Uterus (tissue), 4 donors: Measurements from ENCODE around the gene EME2. TPM values are rescaled to one million over a fixed set of nuclear protein-coding genes. Genes with fewer than 3 reads are reported as not detected.

ENCODE experiments used
- DNase-seq, 2 donors: peaks; one replicate each; pipeline ENCODE4 v3.0.0-alpha.2; 2019 to 2020
- H3K27ac ChIP-seq, 2 donors: fragments of 200-600 bp; sonication (generic); 1 replicate in 1 of 2; 2 replicates in 1 of 2; pipeline ENCODE4 v1.5.1; 2016 to 2018
- H3K27me3 ChIP-seq, 2 donors: fragments of 200-600 bp; sonication (generic); one replicate each; pipeline ENCODE4 v1.5.1; 2018 to 2019; ENCODE audit warnings: control low read depth in 1 of 2
- H3K36me3 ChIP-seq, 2 donors: fragments of 200-600 bp; sonication (generic); one replicate each; pipeline ENCODE4 v1.5.1; 2019; ENCODE audit warnings: control low read depth in 1 of 2
- H3K4me1 ChIP-seq, 2 donors: fragments of 200-600 bp; sonication (generic); one replicate each; pipeline ENCODE4 v1.5.1; 2018 to 2019; ENCODE audit warnings: control low read depth in 1 of 2
- H3K4me3 ChIP-seq, 2 donors: fragments of 200-600 bp; sonication (generic); 1 replicate in 1 of 2; 2 replicates in 1 of 2; pipeline ENCODE4 v1.5.1; 2018 to 2019; ENCODE audit warnings: mild to moderate bottlenecking in 1 of 2
- H3K9me3 ChIP-seq, 2 donors: fragments of 200-600 bp; sonication (generic); one replicate each; pipeline ENCODE4 v1.5.1; 2019; ENCODE audit warnings: control low read depth in 1 of 2
- POLR2A ChIP-seq, 2 donors: fragments of 450-650 bp; IDR thresholded peaks; one replicate each; pipeline ENCODE4 v1.6.1; 2016; ENCODE audit warnings: antibody characterized with exemption in 2 of 2, mild to moderate bottlenecking in 1 of 2, moderate library complexity in 1 of 2
- intact Hi-C: fragments of 100-400 bp; cut with DNase I; formaldehyde crosslinking; loops from one replicate; pipeline ENCODE4 v1.15.1; 2023; ENCODE audit warnings: low total_unique reads
- total RNA-seq, 4 donors: library from RNA; depleted of rRNA in 3 of 4; stranded (reverse); fragments of >200 nt in 3 of 4; gene quantifications; one replicate each; pipeline versions ENCODE4 v1.1.0 to v1.2.4, GENCODE V29; 2014 to 2023
- TF ChIP-seq, protein P1 (sequence below), 4 experiments: fragments of 200-600 bp in 2 of 4; fragments of 450-650 bp in 2 of 4; sonication (generic) in 2 of 4; IDR thresholded peaks; one replicate each; pipeline ENCODE4 v1.5.1; 2016 to 2019; ENCODE audit warnings: antibody characterized with exemption in 4 of 4, mild to moderate bottlenecking in 2 of 4, moderate library complexity in 1 of 4
- donor health status: DM: yes; HTN: yes; CAD: no.

The EME2 gene
- total RNA-seq, 4 donors from 2014 or later: 2.6 to 28.2 (median 8.0) TPM

DNA sequence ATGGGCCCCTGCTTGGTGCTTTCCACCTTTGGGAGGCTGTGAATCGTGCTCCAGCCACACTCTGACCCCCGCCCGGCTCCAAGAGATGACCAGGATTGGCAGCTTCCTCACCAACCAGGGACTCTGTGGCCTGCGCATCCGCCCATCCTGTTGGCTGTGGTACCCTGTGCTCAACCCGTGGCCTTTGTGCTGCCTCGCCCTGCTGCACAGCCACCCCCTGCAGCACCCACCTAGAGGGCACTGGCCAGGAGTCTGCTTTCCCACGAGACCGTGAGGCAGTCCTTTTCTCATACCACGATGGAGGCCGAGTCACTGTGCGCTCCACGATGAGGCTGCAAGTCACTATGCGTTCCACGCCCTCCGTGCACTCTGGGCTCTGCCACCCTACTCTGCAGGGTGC, 20.7 kb upstream of the EME2 start:
- no peak for TF ChIP-seq POLR2A (IDR thresholded peaks at IDR 0.05)
- TF ChIP-seq, protein P1, sequence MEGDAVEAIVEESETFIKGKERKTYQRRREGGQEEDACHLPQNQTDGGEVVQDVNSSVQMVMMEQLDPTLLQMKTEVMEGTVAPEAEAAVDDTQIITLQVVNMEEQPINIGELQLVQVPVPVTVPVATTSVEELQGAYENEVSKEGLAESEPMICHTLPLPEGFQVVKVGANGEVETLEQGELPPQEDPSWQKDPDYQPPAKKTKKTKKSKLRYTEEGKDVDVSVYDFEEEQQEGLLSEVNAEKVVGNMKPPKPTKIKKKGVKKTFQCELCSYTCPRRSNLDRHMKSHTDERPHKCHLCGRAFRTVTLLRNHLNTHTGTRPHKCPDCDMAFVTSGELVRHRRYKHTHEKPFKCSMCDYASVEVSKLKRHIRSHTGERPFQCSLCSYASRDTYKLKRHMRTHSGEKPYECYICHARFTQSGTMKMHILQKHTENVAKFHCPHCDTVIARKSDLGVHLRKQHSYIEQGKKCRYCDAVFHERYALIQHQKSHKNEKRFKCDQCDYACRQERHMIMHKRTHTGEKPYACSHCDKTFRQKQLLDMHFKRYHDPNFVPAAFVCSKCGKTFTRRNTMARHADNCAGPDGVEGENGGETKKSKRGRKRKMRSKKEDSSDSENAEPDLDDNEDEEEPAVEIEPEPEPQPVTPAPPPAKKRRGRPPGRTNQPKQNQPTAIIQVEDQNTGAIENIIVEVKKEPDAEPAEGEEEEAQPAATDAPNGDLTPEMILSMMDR (IDR thresholded peaks at IDR 0.05): no peak
- Histone ChIP-seq H3K27me3 (no peaks in the 10 kb centered on the region), H3K9me3 (no peaks in the 10 kb centered on the region), H3K4me3 (no peak overlapping the region), H3K27ac (no peak overlapping the region), H3K36me3 (no peaks in the 10 kb centered on the region), H3K4me1 (no peaks in the 10 kb centered on the region)
- DNase-seq: no peak
- intact Hi-C loops: no loop called here

- Histone ChIP-seq H3K27ac (no peak overlapping the region), H3K27me3 (no peaks in the 10 kb centered on the region), H3K4me3 (no peak overlapping the region), H3K36me3 (no peaks in the 10 kb centered on the region), H3K9me3 (no peaks in the 10 kb centered on the region), H3K4me1 (no peaks in the 10 kb centered on the region)
- intact Hi-C loops: no loop called here
- TF ChIP-seq POLR2A (IDR thresholded peaks at IDR 0.05): no peak
- TF ChIP-seq, protein P1 (IDR thresholded peaks at IDR 0.05): no peak
- DNase-seq: no peak
Measured at GRCh38 chr16:1752853-1753252, 19.8 kb upstream of the EME2 start.

DNA sequence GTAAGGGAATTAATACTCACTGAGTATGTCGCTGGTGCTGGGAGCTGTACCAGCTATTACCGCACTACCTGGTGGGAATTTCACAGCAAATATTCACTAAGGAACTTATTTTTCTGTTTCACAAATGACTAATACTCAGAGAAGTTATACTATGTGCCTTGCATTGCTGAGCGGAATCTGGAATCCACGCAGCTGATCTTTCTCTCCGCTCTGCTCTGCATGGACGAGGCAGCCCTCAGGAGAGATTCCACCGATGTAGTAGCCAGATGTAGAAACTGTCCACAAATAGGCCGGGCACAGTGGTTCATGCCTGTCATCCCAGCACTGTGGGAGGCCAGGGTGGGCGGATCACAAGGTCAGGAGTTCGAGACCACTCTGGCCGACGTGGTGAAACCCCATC, 18.4 kb upstream of the EME2 start:
- no peaks in the 10 kb centered on the region for H3K36me3 ChIP-seq
- H3K27me3 ChIP-seq: no peaks in the 10 kb centered on the region
- no peaks in the 10 kb centered on the region for H3K4me1 ChIP-seq
- no peak overlapping the region for H3K4me3 ChIP-seq
- intact Hi-C loops: no loop called here
- TF ChIP-seq, protein P1 (IDR thresholded peaks at IDR 0.05): no peak
- TF ChIP-seq POLR2A (IDR thresholded peaks at IDR 0.05): no peak
- H3K9me3 ChIP-seq: no peaks in the 10 kb centered on the region
- H3K27ac ChIP-seq: no peak overlapping the region
- DNase-seq: no peak

GRCh38 chr16:1757714-1758461, 14.7 kb upstream of the EME2 start:
- Histone ChIP-seq H3K4me3 (no peak overlapping the region), H3K9me3 (no peaks in the 10 kb centered on the region), H3K4me1 (no peaks in the 10 kb centered on the region), H3K36me3 (no peaks in the 10 kb centered on the region), H3K27me3 (no peaks in the 10 kb centered on the region), H3K27ac (no peak overlapping the region)
- TF ChIP-seq, protein P1 (IDR thresholded peaks at IDR 0.05): no peak
- TF ChIP-seq POLR2A (IDR thresholded peaks at IDR 0.05): no peak
- DNase-seq: no peak
- intact Hi-C loops: no loop called here

DNA sequence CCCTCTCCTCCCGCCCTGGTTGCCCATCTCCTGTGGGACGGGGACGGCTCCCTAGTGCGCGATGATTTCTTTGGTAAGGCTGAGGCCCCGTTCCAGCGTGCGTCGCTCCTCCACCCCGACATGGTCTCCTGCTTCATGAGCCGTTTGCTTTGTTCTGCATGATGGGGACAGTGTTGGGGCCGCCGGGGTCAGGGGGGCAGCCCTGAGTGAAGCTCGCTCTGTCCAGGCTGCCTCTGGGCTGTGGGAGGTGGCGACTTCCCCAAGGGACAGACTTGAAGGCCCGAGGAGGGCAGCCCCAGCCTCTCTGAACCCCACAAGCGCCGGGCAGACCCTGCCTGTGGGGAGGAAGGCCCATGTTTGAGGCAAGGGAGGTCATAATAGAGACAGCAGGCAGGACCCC, 13.7 kb upstream of the EME2 start:
- intact Hi-C loops: no loop called here
- no peaks in the 10 kb centered on the region for H3K27me3 ChIP-seq
- H3K36me3 ChIP-seq: no peaks in the 10 kb centered on the region
- no peak overlapping the region for H3K4me3 ChIP-seq
- H3K27ac ChIP-seq: no peak overlapping the region
- DNase-seq: no peak
- H3K4me1 ChIP-seq: no peaks in the 10 kb centered on the region
- no peaks in the 10 kb centered on the region for H3K9me3 ChIP-seq
- TF ChIP-seq POLR2A (IDR thresholded peaks at IDR 0.05): no peak
- TF ChIP-seq, protein P1 (IDR thresholded peaks at IDR 0.05): no peak
